MM.1S (cell line): ENCODE data around the gene RYR2.
"Not testable (repeated sequence)": the region's sequence is repeated elsewhere in the genome, so short reads cannot be mapped to it uniquely, and the experiment has no call there.

Experiments used
- DNase-seq: peaks from one replicate; pipeline ENCODE4 v3.0.0-alpha.2; 2015
- H2AFZ ChIP-seq: fragments of 300-600 bp; sonication (generic); 2 replicates; pipeline ENCODE4 v1.6.0; 2016; ENCODE audit warnings: antibody characterized with exemption, low read length
- H3F3A ChIP-seq: fragments of 300-600 bp; sonication (generic); 2 replicates; pipeline ENCODE4 v1.6.1; 2016; ENCODE audit warnings: mild to moderate bottlenecking, antibody characterized with exemption, low read length, moderate library complexity, mixed read lengths; ENCODE audit not compliant: insufficient read depth
- H3K27ac ChIP-seq: fragments of 300-600 bp; sonication (generic); 2 replicates; pipeline ENCODE4 v1.5.1; 2016; ENCODE audit warnings: mild to moderate bottlenecking, low read length
- H3K27me3 ChIP-seq: fragments of 300-600 bp; sonication (generic); replicated peaks from 2 replicates; pipeline ENCODE4 v1.6.0; 2016; ENCODE audit warnings: low read length; ENCODE audit not compliant: insufficient read depth
- H3K36me3 ChIP-seq: fragments of 300-600 bp; sonication (generic); replicated peaks from 2 replicates; pipeline ENCODE4 v1.6.1; 2016; ENCODE audit warnings: mild to moderate bottlenecking, low read length, mixed read lengths; ENCODE audit not compliant: insufficient read depth
- H3K4me1 ChIP-seq: fragments of 300-600 bp; sonication (generic); 2 replicates; pipeline ENCODE4 v1.6.1; 2016; ENCODE audit warnings: low read length, mixed read lengths
- H3K4me2 ChIP-seq: fragments of 300-600 bp; sonication (generic); 2 replicates; pipeline ENCODE4 v1.6.0; 2016; ENCODE audit warnings: low read depth, low read length
- H3K4me3 ChIP-seq: fragments of 300-600 bp; sonication (generic); 2 replicates; pipeline ENCODE4 v1.5.1; 2016; ENCODE audit warnings: low read length, mixed read lengths
- H3K79me2 ChIP-seq: fragments of 300-600 bp; sonication (generic); 2 replicates; pipeline ENCODE4 v1.6.1; 2016; ENCODE audit warnings: mixed run types, low read length, mixed read lengths
- H3K9ac ChIP-seq: fragments of 300-600 bp; sonication (generic); 2 replicates; pipeline ENCODE4 v1.6.1; 2016; ENCODE audit warnings: low read length, mixed read lengths
- H3K9me2 ChIP-seq: fragments of 300-600 bp; sonication (generic); replicated peaks from 2 replicates; pipeline ENCODE4 v1.6.1; 2016; ENCODE audit warnings: mild to moderate bottlenecking, low read length, mixed read lengths; ENCODE audit not compliant: insufficient read depth
- H3K9me3 ChIP-seq: fragments of 300-600 bp; sonication (generic); replicated peaks from 2 replicates; pipeline ENCODE4 v1.6.1; 2016; ENCODE audit warnings: mild to moderate bottlenecking, low read length, mixed read lengths; ENCODE audit not compliant: insufficient read depth
- H4K20me1 ChIP-seq: fragments of 300-600 bp; sonication (generic); 2 replicates; pipeline ENCODE4 v1.6.1; 2016; ENCODE audit warnings: mild to moderate bottlenecking, low read length, moderate library complexity, mixed read lengths; ENCODE audit not compliant: insufficient read depth
- CTCF ChIP-seq: fragments of 300-600 bp; sonication (generic); IDR thresholded peaks from 2 replicates; pipeline ENCODE4 v1.5.1; 2016; ENCODE audit warnings: antibody characterized with exemption, low read length, mixed read lengths
- EZH2 ChIP-seq: fragments of 300-600 bp; sonication (generic); optimal IDR thresholded peaks from 2 replicates; pipeline ENCODE3; 2017; ENCODE audit warnings: low read depth, mild to moderate bottlenecking, antibody characterized with exemption, low read length, mixed read lengths
- EZH2phosphoT487 ChIP-seq: fragments of 300-600 bp; sonication (generic); IDR thresholded peaks from 2 replicates; pipeline ENCODE4 v1.6.1; 2018; ENCODE audit warnings: antibody characterized with exemption, low read length

The RYR2 gene

GRCh38 chr1:237812061-237812460, 770.1 kb downstream of the RYR2 start:
- H2AFZ ChIP-seq = no peak overlapping the region
- H3F3A ChIP-seq = no peaks in the 10 kb centered on the region
- no peaks in the 10 kb centered on the region for H4K20me1 ChIP-seq
- H3K27ac ChIP-seq = no peak overlapping the region
- no peak overlapping the region for H3K9ac ChIP-seq
- no peak overlapping the region for H3K4me2 ChIP-seq
- H3K9me2 ChIP-seq = no peaks in the 10 kb centered on the region
- no peaks in the 10 kb centered on the region for H3K27me3 ChIP-seq
- DNase-seq = no peak
- H3K79me2 ChIP-seq = no peaks in the 10 kb centered on the region
- no peak overlapping the region for H3K4me3 ChIP-seq
- TF ChIP-seq EZH2phosphoT487 (no peak), EZH2 (no peak), CTCF (no peak)
- H3K4me1 ChIP-seq = no peaks in the 10 kb centered on the region
- no peaks in the 10 kb centered on the region for H3K36me3 ChIP-seq
- no peaks in the 10 kb centered on the region for H3K9me3 ChIP-seq

- Histone ChIP-seq H3K79me2 (no peaks in the 10 kb centered on the region), H3K9me3 (no peaks in the 10 kb centered on the region), H3K4me1 (no peaks in the 10 kb centered on the region), H3K27me3 (no peaks in the 10 kb centered on the region), H3F3A (no peaks in the 10 kb centered on the region), H3K9ac (no peak overlapping the region), H3K4me3 (no peak overlapping the region), H3K9me2 (no peaks in the 10 kb centered on the region), H3K36me3 (no peaks in the 10 kb centered on the region), H2AFZ (no peak overlapping the region), H4K20me1 (no peaks in the 10 kb centered on the region), H3K4me2 (no peak overlapping the region), H3K27ac (no peak overlapping the region)
- DNase-seq = no peak
- TF ChIP-seq EZH2 (no peak), EZH2phosphoT487 (no peak), CTCF (peak; percentile 66)
Observed at GRCh38 chr1:237814319-237814924, 772.4 kb downstream of the RYR2 start.

- Histone ChIP-seq H3K36me3 (no peaks in the 10 kb centered on the region), H3K9me3 (no peaks in the 10 kb centered on the region), H2AFZ (no peak overlapping the region), H3K79me2 (no peaks in the 10 kb centered on the region), H3K27me3 (no peaks in the 10 kb centered on the region), H3K4me1 (no peaks in the 10 kb centered on the region), H4K20me1 (no peaks in the 10 kb centered on the region), H3K27ac (no peak overlapping the region), H3K4me2 (no peak overlapping the region), H3K4me3 (no peak overlapping the region), H3F3A (no peaks in the 10 kb centered on the region), H3K9ac (no peak overlapping the region), H3K9me2 (no peaks in the 10 kb centered on the region)
- DNase-seq = no peak
- TF ChIP-seq EZH2 = no peak
Observed at GRCh38 chr1:237817277-237817676, 775.3 kb downstream of the RYR2 start.

- not testable (repeated sequence) for DNase-seq, H3K4me3 ChIP-seq, H3K27me3 ChIP-seq, H4K20me1 ChIP-seq, H3K9me3 ChIP-seq, H3K9me2 ChIP-seq, H3K27ac ChIP-seq, H3F3A ChIP-seq, H3K4me2 ChIP-seq, H3K4me1 ChIP-seq, H3K36me3 ChIP-seq, H2AFZ ChIP-seq, H3K79me2 ChIP-seq, H3K9ac ChIP-seq
Observed at GRCh38 chr1:237820634-237821033, 778.6 kb downstream of the RYR2 start.
